Measurements from ENCODE around the gene TTLL11. TPM values are rescaled to one million over a fixed set of nuclear protein-coding genes. Genes with fewer than 3 reads are reported as not detected.

Gene TTLL11
- total RNA-seq, 4 donors from 2014 or later = 7.2 to 12.1 (median 9.9) TPM

DNA sequence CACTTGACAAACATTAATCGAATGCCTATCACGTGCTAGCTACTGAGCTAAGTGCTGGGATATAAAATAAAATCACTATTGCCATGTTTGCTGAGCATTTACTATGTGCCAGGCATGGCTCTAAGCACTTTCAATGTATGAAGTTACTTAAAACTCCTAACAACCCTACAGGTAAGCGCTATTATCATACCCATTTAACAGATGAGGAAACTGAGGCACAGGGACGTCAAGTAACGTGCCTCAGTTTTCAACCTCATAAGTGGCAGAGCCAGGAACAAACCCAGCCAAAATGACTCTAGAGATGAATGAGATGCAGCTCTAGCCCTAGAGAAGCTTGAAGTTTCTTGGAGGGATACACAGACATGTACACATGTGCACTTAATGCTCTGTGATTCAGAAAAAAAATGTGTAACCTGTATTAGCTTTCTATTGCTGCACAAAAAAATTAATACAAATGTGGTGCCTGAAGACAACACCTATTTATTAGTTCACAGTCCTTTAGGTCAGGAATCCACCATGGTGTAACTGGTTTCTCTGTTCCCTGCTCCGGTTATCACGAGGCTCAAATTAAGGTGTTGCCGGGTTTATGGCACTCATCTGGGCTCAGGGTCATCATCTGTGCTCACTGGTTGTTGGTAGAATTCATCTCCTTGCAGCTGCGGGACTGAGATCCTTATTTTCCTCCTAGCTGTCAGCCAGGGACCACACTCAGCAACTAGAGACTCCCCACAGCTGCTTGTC is 33.7 kb downstream of the TTLL11 start:
- no peak for TF ChIP-seq POLR2A (IDR thresholded peaks at IDR 0.05)
- no peak for TF ChIP-seq POLR2AphosphoS5 (IDR thresholded peaks at IDR 0.05)
- TF ChIP-seq, protein P1, sequence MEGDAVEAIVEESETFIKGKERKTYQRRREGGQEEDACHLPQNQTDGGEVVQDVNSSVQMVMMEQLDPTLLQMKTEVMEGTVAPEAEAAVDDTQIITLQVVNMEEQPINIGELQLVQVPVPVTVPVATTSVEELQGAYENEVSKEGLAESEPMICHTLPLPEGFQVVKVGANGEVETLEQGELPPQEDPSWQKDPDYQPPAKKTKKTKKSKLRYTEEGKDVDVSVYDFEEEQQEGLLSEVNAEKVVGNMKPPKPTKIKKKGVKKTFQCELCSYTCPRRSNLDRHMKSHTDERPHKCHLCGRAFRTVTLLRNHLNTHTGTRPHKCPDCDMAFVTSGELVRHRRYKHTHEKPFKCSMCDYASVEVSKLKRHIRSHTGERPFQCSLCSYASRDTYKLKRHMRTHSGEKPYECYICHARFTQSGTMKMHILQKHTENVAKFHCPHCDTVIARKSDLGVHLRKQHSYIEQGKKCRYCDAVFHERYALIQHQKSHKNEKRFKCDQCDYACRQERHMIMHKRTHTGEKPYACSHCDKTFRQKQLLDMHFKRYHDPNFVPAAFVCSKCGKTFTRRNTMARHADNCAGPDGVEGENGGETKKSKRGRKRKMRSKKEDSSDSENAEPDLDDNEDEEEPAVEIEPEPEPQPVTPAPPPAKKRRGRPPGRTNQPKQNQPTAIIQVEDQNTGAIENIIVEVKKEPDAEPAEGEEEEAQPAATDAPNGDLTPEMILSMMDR (IDR thresholded peaks at IDR 0.05) = no peak
- no peak for TF ChIP-seq EP300 (IDR thresholded peaks at IDR 0.05)
- Histone ChIP-seq H3K27ac (no peak overlapping the region), H3K36me3 (no peaks in the 10 kb centered on the region), H3K4me3 (no peak overlapping the region), H3K9me3 (no peaks in the 10 kb centered on the region), H3K4me1 (peaks cover 3% of the 10 kb centered on the region), H3K27me3 (no peaks in the 10 kb centered on the region)
- no peak for DNase-seq (ENCODE audit: low spot score in 2 of 2)
- 91% methylated on average over 9 of the region's 9 CpGs for WGBS

DNA sequence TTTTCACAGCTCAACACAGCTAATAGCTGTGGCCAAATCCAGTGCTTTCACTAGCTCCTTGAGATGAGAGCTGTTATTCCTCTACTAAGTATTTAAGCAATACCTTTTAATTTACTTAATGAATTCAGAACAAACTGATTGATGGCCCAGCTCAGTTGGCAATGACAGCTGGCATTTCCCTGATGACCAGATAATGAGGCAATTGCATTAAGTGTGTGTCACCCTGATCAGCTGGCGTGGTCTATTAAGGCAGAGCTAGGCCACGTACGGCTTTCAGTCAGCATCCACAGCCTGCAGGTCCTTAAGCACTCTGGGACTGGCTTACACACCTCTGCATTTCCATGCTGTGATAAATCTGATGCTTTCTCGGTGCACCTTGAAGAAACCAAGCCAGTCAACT is 34.4 kb downstream of the TTLL11 start:
- Histone ChIP-seq H3K27ac (no peak overlapping the region), H3K9me3 (no peaks in the 10 kb centered on the region), H3K27me3 (no peaks in the 10 kb centered on the region), H3K4me3 (no peak overlapping the region), H3K4me1 (peaks cover 5% of the 10 kb centered on the region), H3K36me3 (no peaks in the 10 kb centered on the region)
- no peak for DNase-seq (ENCODE audit: low spot score in 2 of 2)
- 73% methylated on average over 4 of the region's 4 CpGs for WGBS
- TF ChIP-seq, protein P1 (IDR thresholded peaks at IDR 0.05) = no peak
- no peak for TF ChIP-seq POLR2A (IDR thresholded peaks at IDR 0.05)
- TF ChIP-seq EP300 (IDR thresholded peaks at IDR 0.05) = no peak
- no peak for TF ChIP-seq POLR2AphosphoS5 (IDR thresholded peaks at IDR 0.05)

DNA sequence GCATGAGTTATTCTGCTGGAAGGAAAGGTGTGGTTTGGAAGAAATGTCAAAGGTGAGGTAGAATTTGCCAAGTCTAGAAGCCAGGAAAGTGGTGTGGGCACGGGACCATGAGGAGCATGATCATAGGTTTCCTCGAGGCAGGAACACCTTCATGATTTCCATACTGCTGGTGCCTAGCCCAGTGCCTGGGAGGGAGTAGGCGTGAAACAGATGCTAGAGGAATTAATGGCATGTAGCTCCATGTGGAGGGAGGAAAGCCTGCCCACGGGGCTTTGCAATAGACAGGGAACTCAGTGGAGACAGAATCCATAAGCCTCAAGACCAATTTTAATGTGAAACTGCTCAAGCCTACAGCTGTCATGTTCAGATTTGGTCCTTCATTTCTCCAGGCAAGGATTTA is 35.1 kb downstream of the TTLL11 start:
- H3K27ac ChIP-seq = no peak overlapping the region
- no peak for DNase-seq (ENCODE audit: low spot score in 2 of 2)
- WGBS = 56% methylated on average over 4 of the region's 4 CpGs
- no peaks in the 10 kb centered on the region for H3K27me3 ChIP-seq
- TF ChIP-seq POLR2A (IDR thresholded peaks at IDR 0.05) = no peak
- no peak for TF ChIP-seq EP300 (IDR thresholded peaks at IDR 0.05)
- TF ChIP-seq, protein P1 (IDR thresholded peaks at IDR 0.05) = no peak
- no peak for TF ChIP-seq POLR2AphosphoS5 (IDR thresholded peaks at IDR 0.05)
- H3K4me1 ChIP-seq = peaks cover 11% of the 10 kb centered on the region
- no peaks in the 10 kb centered on the region for H3K9me3 ChIP-seq
- H3K36me3 ChIP-seq = no peaks in the 10 kb centered on the region
- no peak overlapping the region for H3K4me3 ChIP-seq

DNA sequence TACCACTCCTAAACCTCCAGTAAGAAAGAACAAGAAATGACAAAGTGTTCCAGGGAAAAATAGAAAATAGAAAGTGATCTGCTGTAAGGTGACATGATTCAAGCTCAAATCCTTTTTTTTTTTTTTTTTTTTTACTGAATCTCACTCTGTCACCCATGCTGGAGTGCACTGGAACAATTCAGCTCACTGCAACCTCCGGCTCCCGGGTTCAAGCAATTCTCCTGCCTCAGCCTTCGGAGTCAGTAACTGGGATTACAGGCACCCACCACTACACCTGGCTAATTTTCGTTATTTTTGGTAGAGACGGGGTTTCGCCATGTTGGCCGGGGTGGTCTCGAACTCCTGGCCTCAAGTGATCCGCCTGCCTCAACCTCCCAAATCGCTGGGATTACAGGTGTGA is 35.9 kb downstream of the TTLL11 start:
- Histone ChIP-seq H3K27me3 (no peaks in the 10 kb centered on the region), H3K4me1 (peaks cover 15% of the 10 kb centered on the region), H3K36me3 (no peaks in the 10 kb centered on the region), H3K4me3 (no peak overlapping the region), H3K9me3 (no peaks in the 10 kb centered on the region), H3K27ac (no peak overlapping the region)
- WGBS = 97% methylated on average over 10 of the region's 10 CpGs
- TF ChIP-seq, protein P1 (IDR thresholded peaks at IDR 0.05) = no peak
- no peak for TF ChIP-seq POLR2A (IDR thresholded peaks at IDR 0.05)
- TF ChIP-seq EP300 (IDR thresholded peaks at IDR 0.05) = no peak
- no peak for TF ChIP-seq POLR2AphosphoS5 (IDR thresholded peaks at IDR 0.05)
- no peak for DNase-seq (ENCODE audit: low spot score in 2 of 2)

DNA sequence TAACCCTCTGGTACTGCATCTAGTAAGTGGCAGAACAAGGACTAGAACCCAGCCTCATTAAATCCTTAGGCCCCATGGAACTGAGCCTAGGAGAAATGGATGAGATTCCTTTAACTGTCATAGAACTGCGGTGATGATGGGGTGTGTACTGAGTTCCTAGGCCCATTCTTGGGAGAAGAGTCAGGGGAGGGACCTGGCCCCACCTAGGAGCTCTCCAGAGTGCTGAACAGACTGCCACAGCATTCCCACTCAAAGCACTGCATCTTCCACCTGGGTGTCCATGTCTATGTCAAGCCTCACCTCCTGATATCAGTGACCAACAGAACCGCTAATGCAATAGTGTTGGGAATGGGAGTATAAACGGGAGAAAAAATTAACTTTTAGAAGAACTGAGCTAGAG is 36.6 kb downstream of the TTLL11 start:
- H3K4me3 ChIP-seq = no peak overlapping the region
- no peak overlapping the region for H3K27ac ChIP-seq
- H3K4me1 ChIP-seq = peaks cover 15% of the 10 kb centered on the region
- 77% methylated on average over 3 of the region's 3 CpGs for WGBS
- TF ChIP-seq EP300 (IDR thresholded peaks at IDR 0.05) (no peak), POLR2A (IDR thresholded peaks at IDR 0.05) (no peak), POLR2AphosphoS5 (IDR thresholded peaks at IDR 0.05) (no peak)
- TF ChIP-seq, protein P1 (IDR thresholded peaks at IDR 0.05) = no peak
- H3K27me3 ChIP-seq = no peaks in the 10 kb centered on the region
- DNase-seq (ENCODE audit: low spot score in 2 of 2) = no peak
- H3K9me3 ChIP-seq = no peaks in the 10 kb centered on the region
- H3K36me3 ChIP-seq = no peaks in the 10 kb centered on the region

Measured in suprapubic skin (tissue), 4 donors.